Measurements from ENCODE around the gene GALNS. TPM values are rescaled to one million over a fixed set of nuclear protein-coding genes. Genes with fewer than 3 reads are reported as not detected.

The GALNS gene
- total and polyA plus RNA-seq, 2 of the 8 experiments (the other 6 are each of a cell fraction or from before 2014, with no cell fraction given), result 8.9 to 17.8 TPM

DNA sequence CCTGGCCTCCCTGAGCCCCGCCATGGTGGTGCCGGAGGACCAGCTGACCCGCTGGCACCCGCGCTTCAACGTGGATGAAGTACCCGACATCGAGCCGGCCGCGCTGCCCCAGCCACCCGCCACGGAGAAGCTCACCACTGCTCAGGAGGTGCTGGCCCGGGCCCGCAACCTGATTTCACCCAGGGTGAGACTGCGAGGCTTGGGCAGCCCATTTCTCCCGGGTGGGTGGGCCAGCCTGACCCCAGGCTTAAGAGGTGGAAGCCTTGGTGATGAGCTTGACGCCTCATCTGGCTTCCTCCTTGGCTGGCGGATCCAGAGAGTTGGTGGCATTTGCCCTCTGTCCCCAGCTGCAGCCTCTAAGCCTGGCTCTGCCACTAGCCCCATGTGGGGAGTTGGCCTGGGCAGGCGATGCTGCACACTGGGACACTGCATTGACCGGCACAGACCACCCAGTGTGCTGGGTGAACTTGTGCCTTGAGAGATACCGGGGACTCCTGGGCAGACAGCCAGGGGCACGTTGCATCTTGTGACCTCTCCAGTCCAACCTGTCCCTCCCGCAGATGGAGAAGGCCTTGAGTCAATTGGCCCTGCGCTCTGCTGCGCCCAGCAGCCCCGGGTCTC is 50.1 kb downstream of the GALNS start:
- FAIRE-seq (no peak), DNase-seq (ENCODE audit: low read depth in 1 of 2, low spot score in 2 of 2) (no peak)
- TF ChIP-seq EZH2 (IDR thresholded peaks at IDR 0.05; ENCODE audit: low read depth, low read length, severe bottlenecking) (no peak), POLR2AphosphoS5 (IDR thresholded peaks at IDR 0.05; ENCODE audit: low read depth, low read length) (peak; percentile 83)
- Histone ChIP-seq H4K5ac (ENCODE audit: insufficient read length, low read depth, low read length) (no peak overlapping the region), H4K8ac (ENCODE audit: extremely low read depth, insufficient read depth, low read length) (peak overlapping the region; percentile 18), H3K23ac (ENCODE audit: insufficient read length) (no peak overlapping the region), H3K4me3 (ENCODE audit: extremely low read depth in 1 of 4, insufficient read depth in 2 of 4, low read depth in 3 of 4, low read length in 4 of 4) (no peak overlapping the region), H3K4ac (replicated peaks; ENCODE audit: insufficient read length, low read depth, low read length) (no peak overlapping the region), H3K79me1 (ENCODE audit: low read depth, low read length) (peaks cover 15% of the 10 kb centered on the region), H3K18ac (ENCODE audit: extremely low read depth, low read length) (no peak overlapping the region), H3K14ac (ENCODE audit: insufficient read length) (no peak overlapping the region), H3K4me2 (ENCODE audit: insufficient read depth in 1 of 2, low read depth in 2 of 2, low read length in 2 of 2) (no peak overlapping the region), H3K56ac (replicated peaks; ENCODE audit: insufficient read length, low read depth, low read length) (no peak overlapping the region), H3K79me2 (ENCODE audit: control insufficient read depth in 1 of 2, insufficient read depth in 2 of 2, low read length in 2 of 2) (peaks cover 0 to 34% of the 10 kb centered on the region in 2 experiments; a peak in 2 of 4 replicates), H3K27me3 (replicated peaks in 1 of 4; ENCODE audit: control insufficient read depth in 3 of 4, extremely low read depth in 1 of 4, insufficient read depth in 3 of 4, low read length in 3 of 4) (no peaks in the 10 kb centered on the region), H3K9ac (replicated peaks in 1 of 4; ENCODE audit: extremely low read depth in 1 of 4, low read depth in 3 of 4, low read length in 3 of 4) (no peak overlapping the region), H2BK120ac (replicated peaks; ENCODE audit: low read depth, low read length) (no peak overlapping the region), H3K9me3 (ENCODE audit: insufficient read depth in 2 of 2, low read depth in 1 of 2, low read length in 1 of 2) (no peaks in the 10 kb centered on the region), H2BK20ac (ENCODE audit: low read length) (no peak overlapping the region), H2AFZ (ENCODE audit: low read length) (no peak overlapping the region), H2BK12ac (ENCODE audit: low read depth, low read length) (no peak overlapping the region), H2AK5ac (ENCODE audit: low read depth, low read length) (no peak overlapping the region), H3K36me3 (ENCODE audit: control insufficient read depth in 2 of 4, insufficient read depth in 4 of 4, low read length in 3 of 4) (peaks cover 36 to 63% (median 47%) of the 10 kb centered on the region in 4 experiments), H2BK5ac (ENCODE audit: low read depth, low read length) (no peak overlapping the region; the same call in 1 of the 2 replicates), H3K4me1 (replicated peaks in 1 of 4; ENCODE audit: control insufficient read depth in 3 of 4, insufficient read depth in 4 of 4, low read length in 3 of 4) (peaks cover 0 to 22% (median 13%) of the 10 kb centered on the region in 4 experiments; a peak in 6 of 7 replicates), H4K20me1 (replicated peaks in 1 of 2; ENCODE audit: control insufficient read depth in 1 of 2, insufficient read depth in 2 of 2, low read length in 2 of 2) (peaks cover 33 to 48% of the 10 kb centered on the region in 2 experiments), H2BK15ac (ENCODE audit: low read length) (no peak overlapping the region), H3K23me2 (ENCODE audit: low read depth, low read length) (peaks cover 14% of the 10 kb centered on the region), H4K91ac (replicated peaks; ENCODE audit: insufficient read length, low read length) (no peak overlapping the region), H3K27ac (ENCODE audit: low read depth, low read length) (peak overlapping the region; percentile 31; the same call in 1 of the 2 replicates)
- POLR2A ChIA-PET (ENCODE audit: partially characterized antibody), result interaction anchor here (0.8 to 8.1 kb wide), 18 partner anchors 13 to 394 kb away, joined by 3 to 77 read pairs (median 4); partner anchors contain the start of genes PABPN1L and SLC22A31
- CTCF ChIA-PET (ENCODE audit: partially characterized antibody), result interaction anchor here (1.4 to 2.3 kb wide), 4 partner anchors 9 to 69 kb away, joined by 3 to 8 read pairs (median 4); no protein-coding TSS in a partner anchor
- 94% methylated on average over 27 of the region's 27 CpGs; no CpG with 5 or more reads in 1 of the 2 experiments for WGBS, 2 experiments (ENCODE audit: extremely low coverage in 1 of 2, insufficient coverage in 1 of 2, insufficient read length in 1 of 2, insufficient replicate concordance in 2 of 2, low coverage in 1 of 2, low lambda C conversion rate in 2 of 2, missing lambda C conversion rate in 1 of 2)
